Smooth muscle cell (in vitro differentiated cells): ENCODE data around the gene GATA5. TPM values are rescaled to one million over a fixed set of nuclear protein-coding genes. Genes with fewer than 3 reads are reported as not detected.

Experiments used
- DNase-seq: peaks from one replicate; lab custom pipeline; 2025; ENCODE audit not compliant: unreplicated experiment; lab: John Stamatoyannopoulos, UW
- H2AFZ ChIP-seq: fragments of 200-600 bp; sonication (generic); 2 replicates; pipeline ENCODE4 v1.6.0; 2016; ENCODE audit warnings: antibody characterized with exemption, low read depth, mild to moderate bottlenecking
- H3F3A ChIP-seq: fragments of 200-600 bp; sonication (generic); 2 replicates; pipeline ENCODE4 v1.6.0; 2017; ENCODE audit warnings: antibody characterized with exemption, low read depth
- H3K27ac ChIP-seq: fragments of 200-600 bp; sonication (generic); 2 replicates; pipeline ENCODE4 v1.5.1; 2016; ENCODE audit warnings: low read depth, mild to moderate bottlenecking
- H3K27me3 ChIP-seq: fragments of 200-600 bp; sonication (generic); 2 replicates; pipeline ENCODE4 v1.6.1; 2016; ENCODE audit warnings: low read depth, mild to moderate bottlenecking
- H3K36me3 ChIP-seq: fragments of 200-600 bp; sonication (generic); 2 replicates; pipeline ENCODE4 v1.5.1; 2016; ENCODE audit warnings: low read depth
- H3K4me1 ChIP-seq: fragments of 200-600 bp; sonication (generic); 2 replicates; pipeline ENCODE4 v1.5.1; 2016; ENCODE audit warnings: low read depth
- H3K4me2 ChIP-seq: fragments of 200-600 bp; sonication (generic); 2 replicates; pipeline ENCODE4 v1.6.0; 2016; ENCODE audit warnings: mild to moderate bottlenecking
- H3K4me3 ChIP-seq: fragments of 200-600 bp; sonication (generic); 2 replicates; pipeline ENCODE4 v1.5.1; 2016; ENCODE audit warnings: mild to moderate bottlenecking
- H3K79me2 ChIP-seq: fragments of 200-600 bp; sonication (generic); 2 replicates; pipeline ENCODE4 v1.6.0; 2016; ENCODE audit warnings: low read depth, mild to moderate bottlenecking
- H3K9ac ChIP-seq: fragments of 200-600 bp; sonication (generic); 2 replicates; pipeline ENCODE4 v1.6.0; 2016; ENCODE audit warnings: low read depth
- H3K9me3 ChIP-seq: fragments of 200-600 bp; sonication (generic); replicated peaks from 2 replicates; pipeline ENCODE4 v1.5.1; 2016; ENCODE audit warnings: low read depth
- H4K20me1 ChIP-seq: fragments of 200-600 bp; sonication (generic); 2 replicates; pipeline ENCODE4 v1.6.0; 2016; ENCODE audit warnings: low read depth
- WGBS: methylation state at CpG from one replicate; pipeline ENCODE4 v1.1.7; 2016; ENCODE audit warnings: low lambda C conversion rate; 5-methylcytosine and 5-hydroxymethylcytosine counted together
- polyA plus RNA-seq: library from polyadenylated mRNA; unstranded; fragments of >200 nt; fragmentation: Nextera tagmentation; extraction: Ambion mirVana; gene quantifications from 2 replicates; pipeline ENCODE4 v1.2.1, GENCODE V29; 2016
- total RNA-seq: library from RNA; depleted of rRNA; stranded (reverse); fragments of >200 nt; gene quantifications from 2 replicates; pipeline ENCODE4 v1.2.3, GENCODE V29; 2014
- TF ChIP-seq, protein P1 (sequence below): fragments of 200-600 bp; sonication (generic); IDR thresholded peaks from 2 replicates; pipeline ENCODE4 v1.5.1; 2017; ENCODE audit warnings: borderline replicate concordance, mild to moderate bottlenecking, antibody characterized with exemption; ENCODE audit not compliant: insufficient read depth, poor library complexity, severe bottlenecking

GATA5 gene
- total and polyA plus RNA-seq, 2 experiments from 2014 or later, result 1.9 to 9.2 TPM

DNA sequence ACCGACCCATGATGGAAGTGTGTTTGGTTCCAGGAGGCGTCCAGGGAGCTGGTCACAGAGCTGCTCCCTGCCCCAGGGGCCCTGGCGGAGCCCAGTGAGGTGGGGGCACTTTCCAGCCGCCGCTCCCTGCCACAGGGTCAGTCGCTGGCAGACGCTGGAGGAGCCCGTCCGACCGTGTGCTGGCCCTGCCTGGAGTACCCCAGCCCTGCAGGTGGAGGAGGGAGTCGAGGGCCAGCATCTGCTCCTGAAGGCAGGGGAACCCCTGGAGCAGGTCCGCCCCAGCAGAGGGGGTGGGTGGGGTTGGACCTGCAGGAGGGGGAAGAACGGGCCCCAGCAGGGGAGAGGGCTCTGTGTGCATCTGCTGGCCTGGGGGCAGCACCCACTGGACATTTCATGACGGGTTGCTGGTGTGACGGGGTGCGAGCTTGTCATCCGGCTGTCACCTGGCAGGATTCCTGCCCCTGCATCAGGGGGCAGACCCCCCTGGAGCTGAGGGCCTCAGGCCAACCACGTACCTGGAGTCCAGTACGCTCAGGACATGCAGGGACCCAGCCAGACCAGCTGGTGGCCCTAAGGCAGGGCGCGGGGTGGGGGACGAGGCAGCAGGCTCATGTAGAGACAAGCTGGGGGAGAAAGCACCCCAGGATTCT lies 32.3 kb upstream of the GATA5 start:
- no peak for DNase-seq
- WGBS, result 89% methylated on average over 13 of the region's 22 CpGs

DNA sequence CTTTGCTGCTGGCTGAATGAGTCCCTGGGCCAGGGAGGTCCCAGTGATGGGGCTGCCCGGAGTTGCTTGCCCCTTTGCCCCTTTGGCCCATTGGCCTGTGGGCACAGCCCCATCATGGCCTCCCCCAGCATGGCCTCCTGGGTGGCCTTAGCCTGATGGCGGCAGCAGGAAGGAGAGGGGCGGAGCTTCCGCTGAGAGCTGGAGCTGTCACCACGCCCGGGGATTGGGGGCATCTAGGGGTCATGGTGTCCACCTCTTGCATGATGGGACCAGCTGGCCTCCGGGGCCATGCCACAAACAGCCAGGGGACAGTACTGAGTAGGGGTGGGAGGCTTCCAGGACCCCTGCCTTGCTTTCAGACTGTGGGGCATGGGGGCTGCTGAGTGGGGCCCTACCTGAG lies 31.5 kb upstream of the GATA5 start:
- H4K20me1 ChIP-seq, result no peaks in the 10 kb centered on the region
- no peak overlapping the region for H3K27ac ChIP-seq
- no peaks in the 10 kb centered on the region for H3K79me2 ChIP-seq
- no peak for DNase-seq
- no peak overlapping the region for H3K4me3 ChIP-seq
- H3K4me1 ChIP-seq, result no peaks in the 10 kb centered on the region
- H3K9ac ChIP-seq, result no peak overlapping the region
- TF ChIP-seq, protein P1, sequence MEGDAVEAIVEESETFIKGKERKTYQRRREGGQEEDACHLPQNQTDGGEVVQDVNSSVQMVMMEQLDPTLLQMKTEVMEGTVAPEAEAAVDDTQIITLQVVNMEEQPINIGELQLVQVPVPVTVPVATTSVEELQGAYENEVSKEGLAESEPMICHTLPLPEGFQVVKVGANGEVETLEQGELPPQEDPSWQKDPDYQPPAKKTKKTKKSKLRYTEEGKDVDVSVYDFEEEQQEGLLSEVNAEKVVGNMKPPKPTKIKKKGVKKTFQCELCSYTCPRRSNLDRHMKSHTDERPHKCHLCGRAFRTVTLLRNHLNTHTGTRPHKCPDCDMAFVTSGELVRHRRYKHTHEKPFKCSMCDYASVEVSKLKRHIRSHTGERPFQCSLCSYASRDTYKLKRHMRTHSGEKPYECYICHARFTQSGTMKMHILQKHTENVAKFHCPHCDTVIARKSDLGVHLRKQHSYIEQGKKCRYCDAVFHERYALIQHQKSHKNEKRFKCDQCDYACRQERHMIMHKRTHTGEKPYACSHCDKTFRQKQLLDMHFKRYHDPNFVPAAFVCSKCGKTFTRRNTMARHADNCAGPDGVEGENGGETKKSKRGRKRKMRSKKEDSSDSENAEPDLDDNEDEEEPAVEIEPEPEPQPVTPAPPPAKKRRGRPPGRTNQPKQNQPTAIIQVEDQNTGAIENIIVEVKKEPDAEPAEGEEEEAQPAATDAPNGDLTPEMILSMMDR, result no peak
- 86% methylated on average over 7 of the region's 7 CpGs for WGBS
- no peak overlapping the region for H2AFZ ChIP-seq
- H3K4me2 ChIP-seq, result no peak overlapping the region
- H3F3A ChIP-seq, result no peaks in the 10 kb centered on the region
- no peaks in the 10 kb centered on the region for H3K27me3 ChIP-seq
- H3K36me3 ChIP-seq, result no peaks in the 10 kb centered on the region
- H3K9me3 ChIP-seq, result no peaks in the 10 kb centered on the region

More for the DNA sequence above, 32.3 kb upstream of the GATA5 start:
- Histone ChIP-seq H4K20me1 (no peaks in the 10 kb centered on the region), H3K79me2 (no peaks in the 10 kb centered on the region), H3K4me1 (no peaks in the 10 kb centered on the region), H3K9me3 (no peaks in the 10 kb centered on the region), H3K36me3 (no peaks in the 10 kb centered on the region), H3K4me2 (no peak overlapping the region), H3K27ac (no peak overlapping the region), H2AFZ (no peak overlapping the region), H3K9ac (no peak overlapping the region), H3K4me3 (no peak overlapping the region), H3F3A (no peaks in the 10 kb centered on the region), H3K27me3 (no peaks in the 10 kb centered on the region)
- TF ChIP-seq, protein P1, result no peak

- 94% methylated on average over 14 of the region's 16 CpGs for whole genome bisulfite sequencing
- no peaks in the 10 kb centered on the region for H3K36me3 ChIP-seq
- H3F3A ChIP-seq, result no peaks in the 10 kb centered on the region
- H3K27ac ChIP-seq, result no peak overlapping the region
- H3K4me3 ChIP-seq, result no peak overlapping the region
- DNase-seq, result no peak
- H3K79me2 ChIP-seq, result no peaks in the 10 kb centered on the region
- no peaks in the 10 kb centered on the region for H4K20me1 ChIP-seq
- no peaks in the 10 kb centered on the region for H3K27me3 ChIP-seq
- no peaks in the 10 kb centered on the region for H3K9me3 ChIP-seq
- H3K4me2 ChIP-seq, result no peak overlapping the region
- no peaks in the 10 kb centered on the region for H3K4me1 ChIP-seq
- no peak overlapping the region for H3K9ac ChIP-seq
- TF ChIP-seq, protein P1, result no peak
- no peak overlapping the region for H2AFZ ChIP-seq
Observed at GRCh38 chr20:62506791-62507190, 31.0 kb upstream of the GATA5 start.

- Histone ChIP-seq H2AFZ (no peak overlapping the region), H4K20me1 (no peaks in the 10 kb centered on the region), H3K79me2 (no peaks in the 10 kb centered on the region), H3K36me3 (no peaks in the 10 kb centered on the region), H3K9me3 (no peaks in the 10 kb centered on the region), H3K9ac (no peak overlapping the region), H3F3A (no peaks in the 10 kb centered on the region), H3K4me2 (no peak overlapping the region), H3K4me3 (no peak overlapping the region), H3K27ac (no peak overlapping the region), H3K27me3 (no peaks in the 10 kb centered on the region), H3K4me1 (no peaks in the 10 kb centered on the region)
- WGBS, result 92% methylated on average over 9 of the region's 9 CpGs
- DNase-seq, result no peak
- TF ChIP-seq, protein P1, result no peak
Observed at GRCh38 chr20:62506087-62506486, 30.3 kb upstream of the GATA5 start.
